HG03108 (cell line): ENCODE data around the gene HYOU1.
"Not testable (repeated sequence)": the region's sequence is repeated elsewhere in the genome, so short reads cannot be mapped to it uniquely, and the experiment has no call there.

Experiments
- ATAC-seq: cut with Tn5 transposase; IDR thresholded peaks from one replicate; pipeline ENCODE4 v1.9.1; 2021; ENCODE audit warnings: moderate library complexity; ENCODE audit not compliant: unreplicated experiment

Gene HYOU1

GRCh38 chr11:119024430-119025098 lies 32.4 kb downstream of the HYOU1 start:
- no peak for ATAC-seq

- ATAC-seq = no peak
These were observed 33.3 kb downstream of the HYOU1 start for GRCh38 chr11:119023741-119024140.

DNA sequence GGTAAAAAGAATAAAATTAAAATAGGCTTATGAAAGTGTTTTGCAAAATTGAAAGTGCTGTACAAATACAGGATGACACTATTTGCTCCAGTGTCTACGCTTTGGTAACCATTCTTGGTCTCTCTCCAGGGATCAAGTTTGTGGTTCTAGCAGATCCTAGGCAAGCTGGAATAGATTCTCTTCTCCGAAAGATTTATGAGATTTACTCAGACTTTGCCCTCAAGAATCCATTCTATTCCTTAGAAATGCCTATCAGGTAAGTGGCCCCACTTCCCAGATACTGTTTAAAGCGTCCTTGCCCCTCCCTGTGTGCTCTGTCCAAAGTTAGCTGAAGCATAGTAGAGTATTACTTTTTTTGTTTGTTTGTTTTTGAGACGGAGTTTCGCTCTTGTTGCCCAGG lies 35.4 kb downstream of the HYOU1 start:
- no peak for ATAC-seq

GRCh38 chr11:119019996-119020395 lies 37.0 kb downstream of the HYOU1 start:
- ATAC-seq = no peak

DNA sequence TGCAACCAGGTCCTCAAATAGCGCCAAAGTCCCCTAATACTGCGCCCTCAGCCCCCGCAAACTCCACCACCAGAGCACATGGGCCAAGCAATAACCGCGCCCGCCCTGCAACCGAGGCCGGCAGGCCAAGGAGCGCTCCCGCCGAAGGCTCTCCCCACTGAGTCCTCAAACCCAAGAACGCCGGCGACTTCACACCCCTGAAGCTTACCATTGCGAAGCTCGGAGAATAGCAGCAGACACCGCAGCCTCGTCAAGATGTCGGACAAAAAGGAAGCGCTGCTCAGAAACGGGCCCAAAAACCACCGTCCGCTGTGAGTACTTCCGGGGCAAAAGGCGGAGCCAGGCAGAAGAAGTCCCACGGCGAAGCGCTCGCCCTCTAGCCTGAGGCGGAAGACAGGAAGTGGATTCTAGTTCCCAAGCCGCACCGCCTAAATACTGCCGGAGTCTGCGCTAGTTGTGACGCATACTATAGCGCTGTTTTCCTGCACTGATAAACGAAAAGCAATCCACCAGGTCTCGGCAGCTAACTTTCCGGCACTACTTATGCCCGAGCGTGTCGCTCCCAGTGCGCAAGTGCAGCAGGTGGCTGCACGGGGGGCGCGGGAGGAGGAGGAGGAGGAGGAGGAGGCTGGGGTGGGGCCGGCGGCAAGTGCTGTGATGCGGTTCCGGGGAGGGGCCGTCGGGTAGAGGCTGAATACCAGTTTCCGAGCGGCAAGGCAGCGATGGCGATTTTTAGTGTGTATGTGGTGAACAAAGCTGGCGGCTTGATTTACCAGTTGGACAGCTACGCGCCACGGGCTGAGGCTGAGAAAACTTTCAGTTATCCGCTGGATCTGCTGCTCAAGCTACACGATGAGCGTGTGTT lies 38.7 kb downstream of the HYOU1 start, which contains the start of the genes RPS25 and TRAPPC4:
Gene RPS25, minus strand, starts transcription at position 270 of the 865 bp plus-strand sequence. Its CDS starts 59 bp downstream, at position 211.
Gene TRAPPC4, plus strand, starts transcription at position 693 of the 865 bp plus-strand sequence. Its CDS starts 30 bp downstream, at position 723.
- ATAC-seq = peak; percentile 82

DNA sequence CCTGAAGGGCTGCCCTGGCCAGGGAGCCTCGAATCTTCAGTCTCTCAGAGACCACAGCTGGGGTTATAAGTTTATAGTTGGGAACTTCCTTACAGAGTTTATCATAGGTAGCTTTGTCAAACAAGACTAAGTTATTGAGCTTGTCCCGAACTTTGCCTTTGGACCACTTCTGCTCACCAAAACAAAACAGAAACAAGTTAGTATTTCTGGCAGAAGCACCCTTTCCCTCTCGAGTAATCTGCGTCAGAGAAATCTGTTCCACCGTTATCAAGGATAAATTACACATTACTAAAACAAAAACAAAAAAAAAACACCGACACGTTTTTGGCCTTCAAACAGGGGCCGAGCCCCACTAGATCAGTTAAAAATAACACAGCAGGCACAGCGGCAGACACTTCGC lies 39.6 kb downstream of the HYOU1 start:
- ATAC-seq = not testable (repeated sequence)

DNA sequence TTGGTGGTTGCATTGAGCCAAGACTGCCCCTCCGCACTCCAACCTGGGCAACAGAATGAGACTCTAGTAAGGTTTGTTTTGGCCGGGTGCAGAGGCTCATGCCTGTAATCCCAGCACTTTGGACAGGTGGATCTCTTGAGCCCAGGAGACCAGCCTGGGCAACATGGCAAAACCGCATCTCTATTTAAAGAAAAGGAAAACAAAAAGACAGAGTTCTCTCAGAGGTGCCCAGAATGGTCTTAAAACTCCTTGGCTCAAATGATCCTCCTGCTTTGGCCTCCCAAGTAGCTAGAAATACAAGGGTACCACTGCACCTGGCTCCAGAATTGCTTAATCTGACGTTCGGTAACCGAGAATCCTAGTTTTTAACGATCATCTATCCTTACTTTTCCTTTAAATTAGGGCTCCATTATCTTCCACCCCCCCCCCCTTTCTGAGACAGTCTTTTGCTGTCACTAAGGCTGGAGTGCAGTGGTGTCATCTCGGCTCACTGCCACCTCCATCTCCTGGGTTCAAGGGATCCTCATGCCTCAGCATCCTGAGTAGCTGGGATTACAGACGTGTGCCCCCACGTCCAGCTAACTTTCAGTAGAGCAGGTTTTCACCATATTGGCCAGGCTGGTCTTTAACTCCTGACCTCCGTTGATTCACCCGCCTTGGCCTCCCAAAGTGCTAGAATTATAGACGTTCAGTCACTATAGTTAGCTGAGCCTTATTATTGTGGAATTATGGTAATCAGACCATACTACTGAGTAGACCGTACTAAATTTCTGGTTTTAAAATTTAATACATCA lies 40.6 kb downstream of the HYOU1 start:
- ATAC-seq = no peak

DNA sequence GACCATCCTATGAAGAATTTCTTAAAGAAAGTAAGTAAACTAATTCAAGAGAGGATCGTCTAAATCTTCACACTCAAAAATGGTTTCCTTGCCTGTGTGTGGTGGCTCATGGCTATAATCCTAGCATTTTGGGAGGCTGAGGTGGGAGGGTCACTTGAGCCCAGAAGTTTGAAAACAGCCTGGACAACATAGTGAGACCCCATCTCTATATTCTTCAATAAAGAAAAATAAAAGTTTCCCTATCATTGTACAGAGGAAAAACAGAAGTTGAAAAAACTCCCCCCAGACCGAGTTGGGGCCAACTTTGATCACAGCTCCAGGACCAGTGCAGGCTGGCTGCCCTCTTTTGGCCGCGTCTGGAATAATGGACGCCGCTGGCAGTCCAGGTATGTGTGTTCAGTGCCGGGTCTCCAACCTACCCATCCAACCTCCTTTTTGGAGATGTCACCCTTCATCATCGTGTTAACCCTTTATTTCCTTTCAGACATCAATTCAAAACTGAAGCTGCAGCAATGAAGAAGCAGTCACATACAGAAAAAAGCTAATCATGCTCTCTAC lies 41.9 kb downstream of the HYOU1 start:
- no peak for ATAC-seq

GRCh38 chr11:119014209-119014924 lies 42.6 kb downstream of the HYOU1 start:
- ATAC-seq = no peak

GRCh38 chr11:119012629-119013170 lies 44.3 kb downstream of the HYOU1 start:
- no peak for ATAC-seq

- ATAC-seq = no peak
These were observed 45.4 kb downstream of the HYOU1 start for GRCh38 chr11:119011476-119012053.

DNA sequence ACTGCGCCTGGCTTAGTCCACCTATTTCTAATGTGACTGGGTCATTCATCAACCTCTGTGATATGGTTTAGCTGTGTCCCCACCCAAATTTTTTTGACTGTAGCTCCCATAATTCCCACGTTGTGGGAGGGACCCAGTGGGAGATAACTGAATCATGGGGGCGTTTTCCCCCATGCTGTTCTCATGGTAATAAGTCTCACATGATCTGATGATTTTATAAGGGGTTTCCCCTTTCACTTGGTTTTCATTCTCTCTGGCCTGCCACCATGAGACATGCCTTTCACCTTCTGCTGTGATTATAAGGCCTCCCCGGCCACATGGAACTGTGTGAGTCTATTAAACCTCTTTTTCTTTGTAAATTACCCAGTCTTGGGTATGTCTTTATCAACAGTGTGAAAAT lies 50.3 kb downstream of the HYOU1 start:
- ATAC-seq = no peak

GRCh38 chr11:119000906-119001305 lies 56.1 kb downstream of the HYOU1 start:
- no peak for ATAC-seq

GRCh38 chr11:118998822-118999221 lies 58.2 kb downstream of the HYOU1 start:
- no peak for ATAC-seq

DNA sequence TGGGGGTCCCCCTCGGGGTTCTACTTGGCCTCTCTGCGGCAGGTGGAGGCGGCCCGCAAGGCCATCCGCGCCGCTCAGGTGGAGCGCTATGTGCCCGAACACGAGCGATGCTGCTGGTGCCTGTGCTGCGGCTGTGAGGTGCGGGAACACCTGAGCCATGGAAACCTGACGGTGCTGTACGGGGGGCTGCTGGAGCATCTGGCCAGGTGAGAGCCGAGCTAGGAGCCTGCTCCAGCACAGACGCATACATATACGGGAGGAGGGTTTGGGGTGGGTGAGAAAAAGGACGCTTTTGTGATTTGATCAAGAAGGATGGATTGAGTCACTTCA lies 58.7 kb downstream of the HYOU1 start:
- peak; percentile 9 for ATAC-seq

DNA sequence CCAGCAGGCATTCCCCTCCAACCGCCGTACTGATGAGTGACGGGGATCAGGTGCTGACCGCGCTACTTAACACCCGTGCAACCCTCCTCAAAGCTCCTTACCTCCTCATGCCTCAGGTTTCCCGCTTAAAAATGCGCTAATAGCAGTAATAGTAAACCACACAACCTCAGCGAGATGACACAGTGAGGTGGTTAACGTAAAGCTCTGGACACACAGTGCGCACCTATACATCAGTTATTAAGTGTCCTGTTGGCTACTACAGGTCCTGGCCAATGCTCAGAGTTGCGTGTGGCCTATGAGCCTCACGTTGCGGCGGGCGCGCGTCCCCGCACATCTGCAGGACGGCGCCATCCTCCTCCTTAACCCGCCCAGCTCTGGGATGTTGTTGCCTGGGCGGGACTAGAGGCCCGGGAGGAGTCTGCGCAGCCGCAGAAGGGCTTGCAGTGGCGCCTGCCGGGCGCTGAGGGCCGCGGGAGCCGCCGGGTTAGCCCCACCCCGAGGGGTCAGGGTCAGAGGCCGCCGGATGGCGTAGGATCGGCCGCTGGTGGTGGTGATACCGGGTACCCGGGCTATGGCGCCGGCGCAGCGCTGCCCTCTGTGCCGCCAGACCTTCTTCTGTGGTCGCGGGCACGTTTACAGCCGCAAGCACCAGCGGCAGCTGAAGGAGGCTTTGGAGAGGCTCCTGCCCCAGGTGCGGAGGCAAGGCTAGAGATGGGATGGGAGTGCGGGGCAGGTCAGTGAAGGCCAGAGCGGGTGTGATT lies 59.2 kb downstream of the HYOU1 start, which contains the start of gene CENATAC:
Gene CENATAC, plus strand, starts transcription at position 512 of the 761 bp plus-strand sequence. Its CDS starts 60 bp downstream, at position 572.
- ATAC-seq = peak; percentile 96

GRCh38 chr11:118996926-118997626 lies 59.9 kb downstream of the HYOU1 start:
- no peak for ATAC-seq
